Measurements from ENCODE around the gene BIRC2. TPM values are rescaled to one million over a fixed set of nuclear protein-coding genes. Genes with fewer than 3 reads are reported as not detected.
"Not testable (repeated sequence)": the region's sequence is repeated elsewhere in the genome, so short reads cannot be mapped to it uniquely, and the experiment has no call there.

BIRC2 gene
- total RNA-seq, 1 donor, result 108 TPM

DNA sequence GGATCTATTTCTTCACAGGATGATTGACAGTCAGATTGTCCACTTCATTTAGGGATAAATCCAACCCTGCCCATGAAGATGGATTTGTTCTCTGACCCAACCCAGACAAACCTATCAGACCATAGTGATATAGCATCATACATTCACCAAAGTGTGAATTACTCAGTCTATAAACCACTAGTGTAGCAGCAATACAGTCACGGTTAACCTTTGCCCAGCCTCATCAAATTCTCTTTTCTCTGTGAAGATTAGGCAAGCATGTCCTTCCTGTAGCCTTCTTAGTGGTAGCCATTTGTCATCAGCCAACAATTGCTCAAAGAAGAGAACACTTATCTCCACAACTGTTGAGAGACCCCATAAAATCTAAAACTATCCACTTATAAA, 14.4 kb upstream of the BIRC2 start:
- H3K4me3 ChIP-seq (ENCODE audit: low read depth, low read length), result no peak overlapping the region
- peak; percentile 34 for DNase-seq (ENCODE audit: low read depth)
- TF ChIP-seq, protein P1, sequence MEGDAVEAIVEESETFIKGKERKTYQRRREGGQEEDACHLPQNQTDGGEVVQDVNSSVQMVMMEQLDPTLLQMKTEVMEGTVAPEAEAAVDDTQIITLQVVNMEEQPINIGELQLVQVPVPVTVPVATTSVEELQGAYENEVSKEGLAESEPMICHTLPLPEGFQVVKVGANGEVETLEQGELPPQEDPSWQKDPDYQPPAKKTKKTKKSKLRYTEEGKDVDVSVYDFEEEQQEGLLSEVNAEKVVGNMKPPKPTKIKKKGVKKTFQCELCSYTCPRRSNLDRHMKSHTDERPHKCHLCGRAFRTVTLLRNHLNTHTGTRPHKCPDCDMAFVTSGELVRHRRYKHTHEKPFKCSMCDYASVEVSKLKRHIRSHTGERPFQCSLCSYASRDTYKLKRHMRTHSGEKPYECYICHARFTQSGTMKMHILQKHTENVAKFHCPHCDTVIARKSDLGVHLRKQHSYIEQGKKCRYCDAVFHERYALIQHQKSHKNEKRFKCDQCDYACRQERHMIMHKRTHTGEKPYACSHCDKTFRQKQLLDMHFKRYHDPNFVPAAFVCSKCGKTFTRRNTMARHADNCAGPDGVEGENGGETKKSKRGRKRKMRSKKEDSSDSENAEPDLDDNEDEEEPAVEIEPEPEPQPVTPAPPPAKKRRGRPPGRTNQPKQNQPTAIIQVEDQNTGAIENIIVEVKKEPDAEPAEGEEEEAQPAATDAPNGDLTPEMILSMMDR (IDR thresholded peaks at IDR 0.05; ENCODE audit: insufficient read depth, low read depth, low read length), result no peak

DNA sequence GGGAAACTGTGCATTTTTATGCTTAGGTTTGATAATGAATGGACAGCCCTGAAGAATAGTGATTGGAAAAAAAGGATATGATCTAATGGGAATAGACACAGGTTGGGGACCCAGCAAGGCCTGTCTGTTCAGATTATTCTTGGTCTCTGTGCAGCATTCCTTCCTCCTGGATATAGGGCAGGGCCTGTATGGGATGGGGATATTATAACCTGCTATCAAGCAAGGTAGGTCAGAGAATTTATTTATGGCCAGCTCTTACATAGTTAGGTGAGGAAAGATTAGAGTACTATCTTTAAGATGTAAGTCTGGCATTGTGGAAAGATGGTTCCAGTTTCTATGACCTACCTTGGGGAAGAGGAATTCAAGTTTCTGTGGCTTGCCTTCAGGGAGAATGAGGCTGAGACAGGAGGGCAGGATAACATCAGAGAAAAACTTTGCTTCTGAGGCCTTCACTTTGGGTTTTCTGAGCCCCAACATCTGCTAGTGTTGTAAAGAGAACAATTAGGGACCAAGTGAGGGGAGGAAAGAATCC, 8.5 kb upstream of the BIRC2 start:
- no peak for DNase-seq (ENCODE audit: low read depth)
- TF ChIP-seq, protein P1 (IDR thresholded peaks at IDR 0.05; ENCODE audit: insufficient read depth, low read depth, low read length), result no peak
- H3K4me3 ChIP-seq (ENCODE audit: low read depth, low read length), result no peak overlapping the region

DNA sequence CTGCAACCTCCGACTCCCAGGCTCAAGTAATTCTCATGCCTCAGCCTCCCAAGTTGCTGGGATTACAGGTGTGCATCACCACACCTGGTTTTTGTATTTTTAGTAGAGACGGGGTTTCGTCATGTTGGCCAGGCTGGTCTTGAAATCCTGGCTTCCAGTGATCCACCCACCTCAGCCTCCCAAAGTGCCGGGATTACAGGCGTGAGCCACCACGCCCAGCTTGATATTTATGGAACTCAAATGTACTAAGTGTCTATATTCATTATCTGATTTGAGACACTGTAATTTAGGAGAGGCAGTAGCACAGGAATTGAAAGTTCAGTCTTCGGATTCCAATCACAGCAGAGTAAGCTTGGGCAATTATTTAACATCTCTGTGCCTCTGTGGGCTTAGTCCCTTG, 5.7 kb upstream of the BIRC2 start:
- H3K4me3 ChIP-seq (ENCODE audit: low read depth, low read length); DNase-seq (ENCODE audit: low read depth): not testable (repeated sequence)

DNA sequence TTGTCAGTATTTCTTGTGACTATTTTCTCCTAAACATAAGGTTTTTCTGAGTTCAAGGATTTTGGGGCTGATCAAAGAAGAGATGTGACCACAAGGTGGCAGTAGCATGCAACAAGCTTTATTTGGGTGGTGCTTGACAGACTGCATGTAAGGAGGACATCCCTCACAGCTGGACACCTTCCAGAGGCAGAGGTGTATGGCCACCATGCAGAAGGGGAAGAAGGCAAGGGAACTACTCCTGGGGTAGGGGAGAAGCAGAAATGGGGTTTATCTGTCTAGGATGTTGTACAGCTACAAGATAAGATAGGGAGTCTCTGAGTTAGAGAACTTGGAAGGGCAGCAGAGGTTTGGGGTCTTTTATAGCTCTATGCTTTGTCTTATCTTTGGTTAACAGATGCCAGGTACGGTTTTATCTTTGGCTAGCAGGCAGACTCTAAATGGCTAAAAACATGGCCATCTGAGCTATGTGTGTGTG, 5.1 kb upstream of the BIRC2 start:
- H3K4me3 ChIP-seq (ENCODE audit: low read depth, low read length), result no peak overlapping the region
- TF ChIP-seq, protein P1 (IDR thresholded peaks at IDR 0.05; ENCODE audit: insufficient read depth, low read depth, low read length), result peak; percentile 82
- DNase-seq (ENCODE audit: low read depth), result peak; percentile 86

DNA sequence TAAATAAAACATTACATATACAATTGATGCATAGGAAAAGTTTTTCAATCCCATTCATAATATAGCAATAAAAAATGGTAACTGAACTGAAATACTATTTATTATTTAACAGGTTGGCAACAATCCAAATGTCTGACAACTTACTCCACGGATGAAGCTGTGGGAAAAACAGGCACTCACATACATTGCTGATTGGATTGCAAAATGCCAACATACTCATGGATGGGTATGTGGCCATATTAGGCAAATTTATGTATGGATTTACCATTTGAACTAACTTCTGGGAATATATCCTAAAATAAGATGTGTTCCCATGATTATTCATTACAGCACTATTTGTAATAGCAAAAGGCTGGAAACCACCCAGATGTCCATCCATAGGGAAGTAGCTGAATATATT, 3.2 kb upstream of the BIRC2 start:
- DNase-seq (ENCODE audit: low read depth), result no peak
- TF ChIP-seq, protein P1 (IDR thresholded peaks at IDR 0.05; ENCODE audit: insufficient read depth, low read depth, low read length), result no peak
- no peak overlapping the region for H3K4me3 ChIP-seq (ENCODE audit: low read depth, low read length)

DNA sequence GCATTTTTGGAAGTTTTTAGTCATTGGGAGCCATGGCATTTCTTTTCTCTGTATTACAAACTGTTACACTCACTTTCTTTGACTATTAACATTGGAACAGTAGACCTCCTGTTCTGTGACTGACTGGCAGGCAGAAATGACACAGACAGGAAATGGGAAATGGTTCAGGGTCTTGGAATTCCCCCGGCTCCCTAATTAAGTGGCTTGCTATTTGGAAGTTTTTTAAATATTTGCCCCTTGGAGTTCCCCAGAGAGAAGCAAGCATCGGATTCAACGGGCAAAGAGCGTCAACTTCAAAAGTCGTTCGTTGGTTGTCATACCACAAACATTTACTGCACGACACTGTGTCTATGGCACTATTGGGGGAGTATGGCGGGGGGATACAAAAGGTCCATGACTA, 1.1 kb upstream of the BIRC2 start:
- peak overlapping the region; percentile 66 for H3K4me3 ChIP-seq (ENCODE audit: low read depth, low read length)
- peak; percentile 32 for DNase-seq (ENCODE audit: low read depth)
- TF ChIP-seq, protein P1 (IDR thresholded peaks at IDR 0.05; ENCODE audit: insufficient read depth, low read depth, low read length), result no peak

DNA sequence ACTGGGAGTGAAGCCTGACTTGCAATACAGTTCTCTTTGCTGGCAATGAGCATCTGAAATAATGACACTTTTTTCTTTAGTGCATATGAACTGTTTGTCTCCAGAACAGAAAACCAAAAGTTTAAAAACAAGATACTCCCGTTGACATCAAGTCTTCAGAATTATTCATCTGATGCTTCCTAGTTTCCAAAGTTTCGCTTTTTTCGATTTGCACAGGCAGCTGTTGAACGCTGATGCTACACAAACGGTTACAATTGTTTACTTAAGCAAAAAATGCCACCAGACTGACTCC, 612 bp upstream of the BIRC2 start:
- DNase-seq (ENCODE audit: low read depth), result no peak
- TF ChIP-seq, protein P1 (IDR thresholded peaks at IDR 0.05; ENCODE audit: insufficient read depth, low read depth, low read length), result no peak
- peak overlapping the region; percentile 66 for H3K4me3 ChIP-seq (ENCODE audit: low read depth, low read length)

All from fibroblast of villous mesenchyme (primary cell).